HepG2 (cell line): ENCODE data around the gene NFS1. TPM values are rescaled to one million over a fixed set of nuclear protein-coding genes. Genes with fewer than 3 reads are reported as not detected.

Experiments used
- ATAC-seq: fragments of 200-7000 bp; cut with Tn5 transposase; 3 replicates; pipeline ENCODE4 v1.9.1; 2020; ENCODE audit warnings: mild to moderate bottlenecking, moderate library complexity
- BruUV-seq: library from RNA; stranded (reverse); fragments of 400-500 nt; replicated peaks from 2 replicates; lab custom pipeline; 2021; lab: Mats Ljungman, UMichigan
- CTCF ChIA-PET: fragments of 300-600 bp; formaldehyde crosslinking; extraction: SDS; loops from one replicate; lab custom pipeline; 2021; ENCODE audit warnings: low total read pairs, inconsistent platforms, low intra/inter-chr PET ratio; lab: Yijun Ruan, JAX
- POLR2A ChIA-PET: fragments of 350-600 bp; sonication (Branson Sonifier 250); formaldehyde crosslinking; loops from one replicate; lab custom pipeline; 2020; ENCODE audit warnings: antibody characterized with exemption, inconsistent platforms; lab: Yijun Ruan, JAX
- DNase-seq: peaks from one replicate; pipeline ENCODE4 v3.0.0-alpha.2; 2015; ENCODE audit warnings: low spot score
- FAIRE-seq: peaks from 3 replicates; lab custom pipeline; 2011; peaks lifted over from hg19 to GRCh38; lab: Jason Lieb, UNC
- H2AFZ ChIP-seq: one replicate; pipeline ENCODE4 v1.6.1; 2011; ENCODE audit warnings: low read length, inconsistent platforms
- H3K27ac ChIP-seq: fragments of 300-600 bp; 3 replicates; pipeline ENCODE4 v1.8.0; 2011; ENCODE audit warnings: mixed run types, mild to moderate bottlenecking, mixed read lengths, low read length, inconsistent platforms; ENCODE audit not compliant: insufficient read depth; ENCODE audit errors: extremely low read length
- H3K27me3 ChIP-seq, 2 experiments: fragments of 200-600 bp in 1 of 2; 2 replicates in 1 of 2; 3 replicates in 1 of 2; pipeline versions ENCODE4 v1.6.0 to v1.8.0; 2011; ENCODE audit warnings: low read length in 2 of 2, mild to moderate bottlenecking in 2 of 2, moderate library complexity in 2 of 2, inconsistent platforms in 1 of 2; ENCODE audit not compliant: insufficient read depth in 2 of 2, control insufficient read depth in 1 of 2
- H3K36me3 ChIP-seq, 2 experiments: fragments of 200-600 bp in 1 of 2; replicated peaks in 1 of 2; 2 replicates in 1 of 2; 3 replicates in 1 of 2; pipeline versions ENCODE4 v1.5.1 to v1.8.0; 2011; ENCODE audit warnings: low read length in 2 of 2, inconsistent platforms in 1 of 2; ENCODE audit not compliant: insufficient read depth in 2 of 2, control insufficient read depth in 1 of 2
- H3K4me1 ChIP-seq: 2 replicates; pipeline ENCODE4 v1.5.1; 2012; ENCODE audit warnings: low read length, inconsistent platforms; ENCODE audit not compliant: insufficient read depth
- H3K4me2 ChIP-seq: 2 replicates; pipeline ENCODE4 v1.6.0; 2011; ENCODE audit warnings: low read depth, low read length, inconsistent platforms
- H3K4me3 ChIP-seq, 3 experiments: fragments of 200-600 bp in 1 of 3; sonication (generic), shearing (Covaris generic) in 1 of 3; replicated peaks in 1 of 3; 2 replicates each; pipeline ENCODE4 v1.5.1; 2011 to 2016; ENCODE audit warnings: low read length in 3 of 3, inconsistent platforms in 2 of 3, low read depth in 2 of 3, mild to moderate bottlenecking in 2 of 3, control low read depth in 1 of 3, mixed read lengths in 1 of 3; ENCODE audit not compliant: insufficient read depth in 1 of 3
- H3K79me2 ChIP-seq: one replicate; pipeline ENCODE4 v1.6.1; 2011; ENCODE audit warnings: low read length, inconsistent platforms; ENCODE audit not compliant: insufficient read depth
- H3K9ac ChIP-seq: 2 replicates; pipeline ENCODE4 v1.6.0; 2011; ENCODE audit warnings: mild to moderate bottlenecking, low read depth, low read length, inconsistent platforms; ENCODE audit not compliant: insufficient read depth
- H3K9me3 ChIP-seq: 2 replicates; pipeline ENCODE4 v1.5.1; 2012; ENCODE audit warnings: mild to moderate bottlenecking, low read length
- H4K20me1 ChIP-seq: 2 replicates; pipeline ENCODE4 v1.6.0; 2011; ENCODE audit warnings: inconsistent platforms, mild to moderate bottlenecking, low read length, moderate library complexity; ENCODE audit not compliant: insufficient read depth
- ARID2 ChIP-seq: sonication (generic); formaldehyde crosslinking; IDR thresholded peaks from 2 replicates; pipeline ENCODE4 v1.8.1; 2022; ENCODE audit warnings: mild to moderate bottlenecking, missing genetic modification reagents, borderline replicate concordance
- BCL6 ChIP-seq: IDR thresholded peaks from 2 replicates; pipeline ENCODE4 v1.6.1; 2016; ENCODE audit warnings: missing genetic modification reagents, missing compliant biosample characterization
- HIVEP1 ChIP-seq: sonication (generic); formaldehyde crosslinking; IDR thresholded peaks from 2 replicates; pipeline ENCODE4 v1.4.0; 2020; ENCODE audit warnings: mild to moderate bottlenecking, missing genetic modification reagents
- HNRNPL ChIP-seq: fragments of 200-400 bp; formaldehyde crosslinking; IDR thresholded peaks from 2 replicates; pipeline ENCODE4 v1.6.1; 2017; ENCODE audit warnings: mild to moderate bottlenecking, low read depth, low read length
- HOXA9 ChIP-seq: sonication (generic); formaldehyde crosslinking; IDR thresholded peaks from 2 replicates; pipeline ENCODE4 v1.8.1; 2022; ENCODE audit warnings: missing genetic modification reagents, mild to moderate bottlenecking, moderate library complexity, borderline replicate concordance
- KLF15 ChIP-seq: sonication (generic); formaldehyde crosslinking; IDR thresholded peaks from 2 replicates; pipeline ENCODE4 v1.8.1; 2023; ENCODE audit warnings: borderline replicate concordance, mild to moderate bottlenecking, inconsistent platforms, missing genetic modification reagents, mixed read lengths
- NFATC3 ChIP-seq: sonication (generic); formaldehyde crosslinking; IDR thresholded peaks from 2 replicates; pipeline ENCODE4 v1.5.1; 2020; ENCODE audit warnings: mild to moderate bottlenecking, missing genetic modification reagents
- RBFOX2 ChIP-seq: fragments of 200-400 bp; formaldehyde crosslinking; IDR thresholded peaks from 2 replicates; pipeline ENCODE4 v1.6.1; 2017; ENCODE audit warnings: low read depth, mild to moderate bottlenecking, low read length
- TGIF2 ChIP-seq: IDR thresholded peaks from 2 replicates; pipeline ENCODE4 v1.6.1; 2016; ENCODE audit warnings: control low read depth, missing compliant biosample characterization
- ZNF121 ChIP-seq: sonication (generic); formaldehyde crosslinking; IDR thresholded peaks from 2 replicates; pipeline ENCODE4 v1.5.0; 2020; ENCODE audit warnings: mild to moderate bottlenecking, missing genetic modification reagents
- ZNF619 ChIP-seq: sonication (generic); formaldehyde crosslinking; IDR thresholded peaks from 2 replicates; pipeline ENCODE4 v1.4.0; 2020; ENCODE audit warnings: mild to moderate bottlenecking, missing genetic modification reagents
- ZNF768 ChIP-seq: sonication (generic); formaldehyde crosslinking; IDR thresholded peaks from 2 replicates; pipeline ENCODE4 v1.4.0; 2020; ENCODE audit warnings: missing genetic modification reagents
- WGBS: methylation state at CpG from one replicate; pipeline ENCODE4 v1.1.6; 2017; ENCODE audit warnings: low lambda C conversion rate; 5-methylcytosine and 5-hydroxymethylcytosine counted together
- in situ Hi-C: cut with HindIII; loops from 2 replicates; pipeline ENCODE4 v1.10.0; 2017; ENCODE audit warnings: low pct_unique_long_range_greater_than_20kb; ENCODE audit not compliant: extremely low pct_ligation_motif_present
- intact Hi-C: fragments of 100-400 bp; cut with micrococcal nuclease; formaldehyde crosslinking; loops from one replicate; pipeline ENCODE4 v1.10.0; 2022; ENCODE audit not compliant: unreplicated experiment
- polyA plus RNA-seq, 8 experiments: library from polyadenylated mRNA; depleted of rRNA in 3 of 8; stranded (reverse) in 7 of 8; unstranded in 1 of 8; fragments of >200 nt; fragmentation: Illumina TruSeq in 4 of 8; extraction: Trizol in 4 of 8; gene quantifications; 2 replicates each; pipeline versions ENCODE4 v1.2.1 to v1.2.3, GENCODE V29; 2011 to 2016; ENCODE audit warnings: low read depth in 4 of 8, missing spikeins in 1 of 8, mixed read lengths in 1 of 8; ENCODE audit not compliant: insufficient read depth in 1 of 8
- total RNA-seq, 5 experiments: library from RNA; depleted of rRNA; stranded (reverse); fragments of >200 nt; fragmentation: Illumina TruSeq; extraction: Trizol; gene quantifications; 2 replicates each; pipeline ENCODE4 v1.2.3, GENCODE V29; 2016; ENCODE audit warnings: low read depth in 1 of 5
- TF ChIP-seq, protein P1 (sequence below): sonication (generic); formaldehyde crosslinking; IDR thresholded peaks from 2 replicates; pipeline ENCODE4 v1.5.0; 2020; ENCODE audit warnings: mild to moderate bottlenecking, missing genetic modification reagents
- TF ChIP-seq, protein P2 (sequence below): sonication (generic); formaldehyde crosslinking; IDR thresholded peaks from 2 replicates; pipeline ENCODE4 v1.4.0; 2020; ENCODE audit warnings: mild to moderate bottlenecking, missing genetic modification reagents
- TF ChIP-seq, protein P3 (sequence below): sonication (generic); formaldehyde crosslinking; IDR thresholded peaks from 2 replicates; pipeline ENCODE4 v1.4.0; 2020; ENCODE audit warnings: missing genetic modification reagents, borderline replicate concordance
- TF ChIP-seq, protein P4 (sequence below): sonication (generic); formaldehyde crosslinking; IDR thresholded peaks from 2 replicates; pipeline ENCODE4 v1.4.0; 2020; ENCODE audit warnings: missing genetic modification reagents; ENCODE audit errors: not compliant biosample characterization
- TF ChIP-seq, protein P5 (sequence below): sonication (generic); formaldehyde crosslinking; IDR thresholded peaks from 2 replicates; pipeline ENCODE4 v1.8.0; 2022; ENCODE audit warnings: missing genetic modification reagents, low read depth, mild to moderate bottlenecking, borderline replicate concordance

The NFS1 gene
- total and polyA plus RNA-seq, 2 of the 13 experiments (the other 11 are each of a cell fraction or from before 2014, with no cell fraction given), result 65.9 to 88.1 TPM

DNA sequence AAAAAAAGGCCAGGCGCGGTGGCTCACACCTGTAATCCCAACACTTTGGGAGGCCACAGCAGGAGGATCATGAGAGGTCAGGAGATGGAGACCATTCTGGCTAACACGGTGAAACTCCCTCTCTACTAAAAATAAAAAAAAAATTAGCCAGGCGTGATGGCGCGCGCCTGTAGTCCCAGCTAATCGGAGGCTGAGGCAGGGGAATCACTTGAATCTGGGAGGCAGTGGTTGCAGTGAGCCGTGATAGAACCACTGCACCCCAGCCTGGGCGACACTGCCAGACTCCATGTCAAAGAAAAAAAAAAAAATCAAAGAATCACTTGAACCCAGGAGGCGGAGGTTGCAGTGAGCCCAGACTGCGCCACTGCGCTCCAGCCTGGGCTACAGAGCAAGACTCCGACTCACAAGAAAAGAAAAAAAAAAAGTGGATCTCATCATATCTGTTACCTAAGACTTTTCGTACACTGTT, 38.7 kb upstream of the NFS1 start:
- WGBS, result 97% methylated on average over 15 of the region's 15 CpGs
- DNase-seq (no peak), ATAC-seq (no peak), FAIRE-seq (no peak)
- no peak overlapping the region for H3K9ac ChIP-seq
- peaks cover 87% of the 10 kb centered on the region for H4K20me1 ChIP-seq
- H3K27ac ChIP-seq, result no peak overlapping the region
- peaks cover 76% of the 10 kb centered on the region for H3K4me1 ChIP-seq
- H2AFZ ChIP-seq, result no peak overlapping the region
- peaks cover 95% of the 10 kb centered on the region for H3K79me2 ChIP-seq
- BruUV-seq, result no TSS peak
- H3K4me3 ChIP-seq, result no peak overlapping the region
- intact Hi-C loops (no loop called here), in situ Hi-C loops (no loop called here)
- H3K36me3 ChIP-seq, result peaks cover 32 to 70% of the 10 kb centered on the region in 2 experiments
- ChIA-PET CTCF (no interaction called here), POLR2A (interaction anchor here (0.6 to 8.6 kb wide), 10 partner anchors 7 to 60 kb away, joined by 3 to 211 read pairs (median 4); partner anchors contain the start of genes NFS1 and ROMO1)
- no peaks in the 10 kb centered on the region for H3K9me3 ChIP-seq
- H3K27me3 ChIP-seq, result no peaks in the 10 kb centered on the region; a peak in 1 of 5 replicates
- peak overlapping the region; percentile 98 for H3K4me2 ChIP-seq
- TF ChIP-seq, protein P1, sequence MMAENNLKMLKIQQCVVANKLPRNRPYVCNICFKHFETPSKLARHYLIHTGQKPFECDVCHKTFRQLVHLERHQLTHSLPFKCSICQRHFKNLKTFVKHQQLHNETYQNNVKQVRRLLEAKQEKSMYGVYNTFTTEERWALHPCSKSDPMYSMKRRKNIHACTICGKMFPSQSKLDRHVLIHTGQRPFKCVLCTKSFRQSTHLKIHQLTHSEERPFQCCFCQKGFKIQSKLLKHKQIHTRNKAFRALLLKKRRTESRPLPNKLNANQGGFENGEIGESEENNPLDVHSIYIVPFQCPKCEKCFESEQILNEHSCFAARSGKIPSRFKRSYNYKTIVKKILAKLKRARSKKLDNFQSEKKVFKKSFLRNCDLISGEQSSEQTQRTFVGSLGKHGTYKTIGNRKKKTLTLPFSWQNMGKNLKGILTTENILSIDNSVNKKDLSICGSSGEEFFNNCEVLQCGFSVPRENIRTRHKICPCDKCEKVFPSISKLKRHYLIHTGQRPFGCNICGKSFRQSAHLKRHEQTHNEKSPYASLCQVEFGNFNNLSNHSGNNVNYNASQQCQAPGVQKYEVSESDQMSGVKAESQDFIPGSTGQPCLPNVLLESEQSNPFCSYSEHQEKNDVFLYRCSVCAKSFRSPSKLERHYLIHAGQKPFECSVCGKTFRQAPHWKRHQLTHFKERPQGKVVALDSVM (CRISPR knock-in tag), result peak; percentile 72
- TF ChIP-seq, protein P2, sequence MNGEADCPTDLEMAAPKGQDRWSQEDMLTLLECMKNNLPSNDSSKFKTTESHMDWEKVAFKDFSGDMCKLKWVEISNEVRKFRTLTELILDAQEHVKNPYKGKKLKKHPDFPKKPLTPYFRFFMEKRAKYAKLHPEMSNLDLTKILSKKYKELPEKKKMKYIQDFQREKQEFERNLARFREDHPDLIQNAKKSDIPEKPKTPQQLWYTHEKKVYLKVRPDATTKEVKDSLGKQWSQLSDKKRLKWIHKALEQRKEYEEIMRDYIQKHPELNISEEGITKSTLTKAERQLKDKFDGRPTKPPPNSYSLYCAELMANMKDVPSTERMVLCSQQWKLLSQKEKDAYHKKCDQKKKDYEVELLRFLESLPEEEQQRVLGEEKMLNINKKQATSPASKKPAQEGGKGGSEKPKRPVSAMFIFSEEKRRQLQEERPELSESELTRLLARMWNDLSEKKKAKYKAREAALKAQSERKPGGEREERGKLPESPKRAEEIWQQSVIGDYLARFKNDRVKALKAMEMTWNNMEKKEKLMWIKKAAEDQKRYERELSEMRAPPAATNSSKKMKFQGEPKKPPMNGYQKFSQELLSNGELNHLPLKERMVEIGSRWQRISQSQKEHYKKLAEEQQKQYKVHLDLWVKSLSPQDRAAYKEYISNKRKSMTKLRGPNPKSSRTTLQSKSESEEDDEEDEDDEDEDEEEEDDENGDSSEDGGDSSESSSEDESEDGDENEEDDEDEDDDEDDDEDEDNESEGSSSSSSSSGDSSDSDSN (CRISPR knock-in tag), result peak; percentile 1; the same call in 1 of the 2 replicates
- TF ChIP-seq, protein P3, sequence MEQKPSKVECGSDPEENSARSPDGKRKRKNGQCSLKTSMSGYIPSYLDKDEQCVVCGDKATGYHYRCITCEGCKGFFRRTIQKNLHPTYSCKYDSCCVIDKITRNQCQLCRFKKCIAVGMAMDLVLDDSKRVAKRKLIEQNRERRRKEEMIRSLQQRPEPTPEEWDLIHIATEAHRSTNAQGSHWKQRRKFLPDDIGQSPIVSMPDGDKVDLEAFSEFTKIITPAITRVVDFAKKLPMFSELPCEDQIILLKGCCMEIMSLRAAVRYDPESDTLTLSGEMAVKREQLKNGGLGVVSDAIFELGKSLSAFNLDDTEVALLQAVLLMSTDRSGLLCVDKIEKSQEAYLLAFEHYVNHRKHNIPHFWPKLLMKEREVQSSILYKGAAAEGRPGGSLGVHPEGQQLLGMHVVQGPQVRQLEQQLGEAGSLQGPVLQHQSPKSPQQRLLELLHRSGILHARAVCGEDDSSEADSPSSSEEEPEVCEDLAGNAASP, result 0 out of 2 replicates have a peak, but pooled peaks have one; percentile 5
- TF ChIP-seq ARID2 (CRISPR knock-in tag) (peak; percentile 80; the same call in 1 of the 2 replicates), BCL6 (CRISPR knock-in tag) (no peak), NFATC3 (0 out of 2 replicates have a peak, but pooled peaks have one; percentile 30), HOXA9 (CRISPR knock-in tag) (no peak), HNRNPL (0 out of 2 replicates have a peak, but pooled peaks have one; percentile 9), ZNF619 (CRISPR knock-in tag) (no peak), KLF15 (CRISPR knock-in tag) (no peak), HIVEP1 (CRISPR knock-in tag) (no peak), RBFOX2 (peak; percentile 57; the same call in 1 of the 2 replicates), ZNF768 (CRISPR knock-in tag) (peak; percentile 39; the same call in 1 of the 2 replicates), TGIF2 (0 out of 2 replicates have a peak, but pooled peaks have one; percentile 32), ZNF121 (CRISPR knock-in tag) (peak; percentile 22; the same call in 1 of the 2 replicates)
- TF ChIP-seq, protein P4, sequence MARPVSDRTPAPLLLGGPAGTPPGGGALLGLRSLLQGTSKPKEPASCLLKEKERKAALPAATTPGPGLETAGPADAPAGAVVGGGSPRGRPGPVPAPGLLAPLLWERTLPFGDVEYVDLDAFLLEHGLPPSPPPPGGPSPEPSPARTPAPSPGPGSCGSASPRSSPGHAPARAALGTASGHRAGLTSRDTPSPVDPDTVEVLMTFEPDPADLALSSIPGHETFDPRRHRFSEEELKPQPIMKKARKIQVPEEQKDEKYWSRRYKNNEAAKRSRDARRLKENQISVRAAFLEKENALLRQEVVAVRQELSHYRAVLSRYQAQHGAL (CRISPR knock-in tag), result no peak
- TF ChIP-seq, protein P5, sequence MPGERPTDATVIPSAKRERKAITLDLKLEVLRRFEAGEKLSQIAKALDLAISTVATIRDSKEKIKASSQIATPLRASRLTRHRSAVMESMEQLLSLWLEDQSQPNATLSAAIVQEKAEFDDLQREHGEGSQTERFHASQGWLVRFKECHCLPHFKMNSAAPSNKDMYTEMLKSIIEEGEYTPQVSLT (CRISPR knock-in tag), result no peak
